Endodermal cell (in vitro differentiated cells): ENCODE data around the gene N4BP2L2. TPM values are rescaled to one million over a fixed set of nuclear protein-coding genes. Genes with fewer than 3 reads are reported as not detected.

Experiments used
- DNase-seq: peaks from one replicate; pipeline ENCODE4 v3.0.0-alpha.2; 2017
- H3K27ac ChIP-seq: 2 replicates; pipeline ENCODE4 v1.5.1; 2013; ENCODE audit warnings: mild to moderate bottlenecking, low read depth, low read length, moderate library complexity
- H3K27me3 ChIP-seq: 2 replicates; pipeline ENCODE4 v1.6.1; 2013; ENCODE audit warnings: mild to moderate bottlenecking, low read length, moderate library complexity; ENCODE audit not compliant: insufficient read depth, control insufficient read depth, poor library complexity, severe bottlenecking
- H3K36me3 ChIP-seq: 2 replicates; pipeline ENCODE4 v1.7.0; 2013; ENCODE audit warnings: mild to moderate bottlenecking, low read length, moderate library complexity; ENCODE audit not compliant: control insufficient read depth, insufficient read depth
- H3K4me1 ChIP-seq: one replicate; pipeline ENCODE4 v1.7.0; 2013; ENCODE audit warnings: low read length; ENCODE audit not compliant: control insufficient read depth, insufficient read depth
- H3K4me3 ChIP-seq: 2 replicates; pipeline ENCODE4 v1.5.1; 2013; ENCODE audit warnings: mild to moderate bottlenecking, low read length, moderate library complexity
- H3K9ac ChIP-seq: 2 replicates; pipeline ENCODE4 v1.6.1; 2013; ENCODE audit warnings: mild to moderate bottlenecking, low read length, moderate library complexity; ENCODE audit not compliant: poor library complexity, severe bottlenecking; ENCODE audit errors: extremely low read depth
- H3K9me3 ChIP-seq: 2 replicates; pipeline ENCODE4 v1.6.1; 2013; ENCODE audit warnings: mild to moderate bottlenecking, low read length, moderate library complexity; ENCODE audit not compliant: control insufficient read depth
- H3K27ac Mint-ChIP-seq: 2 replicates; pipeline ENCODE4 v1.8.0; 2020; ENCODE audit warnings: mixed read lengths
- H3K27me3 Mint-ChIP-seq: 2 replicates; pipeline ENCODE4 v1.8.0; 2021; ENCODE audit warnings: mild to moderate bottlenecking, mixed read lengths; ENCODE audit not compliant: insufficient read depth
- H3K36me3 Mint-ChIP-seq: 2 replicates; pipeline ENCODE4 v1.8.0; 2020; ENCODE audit warnings: low read depth, mixed read lengths
- H3K4me1 Mint-ChIP-seq: 2 replicates; pipeline ENCODE4 v1.8.0; 2020; ENCODE audit warnings: mixed read lengths
- H3K4me3 Mint-ChIP-seq: 2 replicates; pipeline ENCODE4 v1.8.0; 2020; ENCODE audit warnings: mild to moderate bottlenecking, moderate library complexity, mixed read lengths
- H3K9me3 Mint-ChIP-seq: 2 replicates; pipeline ENCODE4 v1.8.0; 2020; ENCODE audit warnings: mild to moderate bottlenecking, mixed read lengths
- WGBS, 2 experiments: methylation state at CpG; one replicate each; pipeline versions ENCODE4 v1.1.5 to v1.1.7; 2013; ENCODE audit warnings: missing lambda C conversion rate in 2 of 2, mixed read lengths in 1 of 2; ENCODE audit not compliant: insufficient coverage in 1 of 2, insufficient read length in 1 of 2; 5-methylcytosine and 5-hydroxymethylcytosine counted together
- total RNA-seq, 2 donors: library from RNA; stranded (reverse); fragmentation: NEBNext Ultra II Directional in 1 of 2; extraction: Animal tissue kit (Norgen Biotek cat#: 25700) in 1 of 2; gene quantifications; 2 replicates in 1 of 2; 3 replicates in 1 of 2; pipeline ENCODE4 v1.2.1, GENCODE V29; 2021
- TF ChIP-seq, protein P1 (sequence below): fragments of 200-600 bp; sonication (generic); conservative IDR thresholded peaks from 2 replicates; pipeline ENCODE4 v1.5.0; 2021; ENCODE audit warnings: antibody characterized with exemption, mild to moderate bottlenecking

Gene N4BP2L2
- total RNA-seq, 2 donors from 2014 or later, result 70.4 to 92.8 TPM

GRCh38 chr13:32383836-32384618 is 154.6 kb downstream of the N4BP2L2 start:
- no peaks in the 10 kb centered on the region for H3K9me3 ChIP-seq
- WGBS, 2 experiments, result 89 to 93% methylated on average over 4 to 5 of the region's 5 CpGs

More at GRCh38 chr13:32383836-32384618, 154.6 kb downstream of the N4BP2L2 start:
- H3K27ac ChIP-seq, result no peak overlapping the region
- Mint-ChIP-seq H3K27ac (no peak overlapping the region), H3K36me3 (peaks cover 18% of the 10 kb centered on the region), H3K4me1 (no peaks in the 10 kb centered on the region), H3K9me3 (no peaks in the 10 kb centered on the region), H3K4me3 (no peak overlapping the region), H3K27me3 (no peaks in the 10 kb centered on the region)
- H3K4me1 ChIP-seq, result no peaks in the 10 kb centered on the region
- no peaks in the 10 kb centered on the region for H3K27me3 ChIP-seq
- DNase-seq, result no peak
- H3K4me3 ChIP-seq, result no peak overlapping the region
- peaks cover 39% of the 10 kb centered on the region for H3K36me3 ChIP-seq
- TF ChIP-seq, protein P1, sequence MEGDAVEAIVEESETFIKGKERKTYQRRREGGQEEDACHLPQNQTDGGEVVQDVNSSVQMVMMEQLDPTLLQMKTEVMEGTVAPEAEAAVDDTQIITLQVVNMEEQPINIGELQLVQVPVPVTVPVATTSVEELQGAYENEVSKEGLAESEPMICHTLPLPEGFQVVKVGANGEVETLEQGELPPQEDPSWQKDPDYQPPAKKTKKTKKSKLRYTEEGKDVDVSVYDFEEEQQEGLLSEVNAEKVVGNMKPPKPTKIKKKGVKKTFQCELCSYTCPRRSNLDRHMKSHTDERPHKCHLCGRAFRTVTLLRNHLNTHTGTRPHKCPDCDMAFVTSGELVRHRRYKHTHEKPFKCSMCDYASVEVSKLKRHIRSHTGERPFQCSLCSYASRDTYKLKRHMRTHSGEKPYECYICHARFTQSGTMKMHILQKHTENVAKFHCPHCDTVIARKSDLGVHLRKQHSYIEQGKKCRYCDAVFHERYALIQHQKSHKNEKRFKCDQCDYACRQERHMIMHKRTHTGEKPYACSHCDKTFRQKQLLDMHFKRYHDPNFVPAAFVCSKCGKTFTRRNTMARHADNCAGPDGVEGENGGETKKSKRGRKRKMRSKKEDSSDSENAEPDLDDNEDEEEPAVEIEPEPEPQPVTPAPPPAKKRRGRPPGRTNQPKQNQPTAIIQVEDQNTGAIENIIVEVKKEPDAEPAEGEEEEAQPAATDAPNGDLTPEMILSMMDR, result no peak
- no peak overlapping the region for H3K9ac ChIP-seq

Other genes starting within 250 kb of the N4BP2L2 start
- gene ZAR1L, start 223.4 kb downstream of the N4BP2L2 start, total RNA-seq, result under 1 TPM; 0.24 to 0.31 TPM
- 10 to 100 TPM; 25.7 to 27.8 TPM for gene BRCA2, start 223.3 kb downstream of the N4BP2L2 start, total RNA-seq
- 10 to 100 TPM in 1 of 2 donors, 1 to 10 TPM in 1; 4.0 to 10.3 TPM for gene N4BP2L1, start 110.7 kb downstream of the N4BP2L2 start, total RNA-seq
- gene PDS5B, start 47.7 kb upstream of the N4BP2L2 start, total RNA-seq, result 10 to 100 TPM; 46.9 to 57.1 TPM